Measurements from ENCODE around the gene CRACR2B.
A peak's percentile ranks its signal among the peaks of the same experiment; 100 is the strongest.

GRCh38 chr11:809287-810039 lies 18.3 kb upstream of the CRACR2B start, which contains the start of gene RPLP2:
- TF ChIP-seq CTCF (IDR thresholded peaks at IDR 0.05) = peak in 2 of 3 donors; percentile 1 to 23
- TF ChIP-seq POLR2AphosphoS5 (IDR thresholded peaks at IDR 0.05) = peak; percentile 96 to 98 (median 98)
